Spleen (tissue), 7 donors: Measurements from ENCODE around the gene VPS9D1.

ENCODE experiments used
- CTCF ChIP-seq, 11 experiments: fragments of 200-600 bp in 7 of 11; fragments of 450-650 bp in 4 of 11; sonication (generic) in 4 of 11; IDR thresholded peaks in 8 of 11; conservative IDR thresholded peaks in 3 of 11; 1 replicate in 7 of 11; 2 replicates in 4 of 11; pipeline versions ENCODE4 v1.4.0 to v1.8.0; 2016 to 2021; ENCODE audit warnings: antibody characterized with exemption in 11 of 11, inconsistent platforms in 4 of 11, mild to moderate bottlenecking in 1 of 11
- POLR2A ChIP-seq, 3 donors: fragments of 450-650 bp; IDR thresholded peaks; one replicate each; pipeline ENCODE4 v1.5.1; 2017; ENCODE audit warnings: antibody characterized with exemption in 3 of 3, mild to moderate bottlenecking in 1 of 3
- donor health status: DM: no; HTN: no; CAD: no; lungs with moderate emphysema.
- donor health status: DM: no; HTN: no; CAD: no.
- donor health status: DM: no; HTN: no; CAD: no.

GRCh38 chr16:89761304-89761922, 40.7 kb upstream of the VPS9D1 start:
- no peak for TF ChIP-seq CTCF (IDR thresholded peaks at IDR 0.05 in 8 of 11, conservative IDR thresholded peaks at IDR 0.05 in 3 of 11)
- no peak for TF ChIP-seq POLR2A (IDR thresholded peaks at IDR 0.05)
